Heart left ventricle (tissue), 16 donors: Measurements from ENCODE around the gene BICDL1. TPM values are rescaled to one million over a fixed set of nuclear protein-coding genes. Genes with fewer than 3 reads are reported as not detected.

Experiments used
- ATAC-seq, 4 donors: fragments of 200-7000 bp; cut with Tn5 transposase; one replicate each; pipeline ENCODE4 v1.9.1; 2020 to 2022; ENCODE audit warnings: moderate library complexity in 4 of 4, mild to moderate bottlenecking in 3 of 4, moderate number of reproducible peaks in 1 of 4
- DNase-seq, 5 donors: peaks; one replicate each; pipeline ENCODE4 v3.0.0-alpha.2; 2020
- H3K27ac ChIP-seq, 12 donors: fragments of 200-600 bp; sonication (generic) in 4 of 12; one replicate each; pipeline versions ENCODE4 v1.5.0 to v1.8.0; 2016 to 2022; ENCODE audit warnings: mild to moderate bottlenecking in 2 of 12
- H3K27me3 ChIP-seq, 9 donors: fragments of 200-600 bp; sonication (generic) in 2 of 9; one replicate each; pipeline versions ENCODE4 v1.5.1 to v1.8.0; 2016 to 2022; ENCODE audit warnings: mild to moderate bottlenecking in 3 of 9
- H3K36me3 ChIP-seq, 9 donors: fragments of 200-600 bp; sonication (generic) in 2 of 9; one replicate each; pipeline versions ENCODE4 v1.5.0 to v1.8.0; 2018 to 2022; ENCODE audit warnings: mild to moderate bottlenecking in 2 of 9
- H3K4me1 ChIP-seq, 12 donors: fragments of 200-600 bp; sonication (generic) in 4 of 12; one replicate each; pipeline versions ENCODE4 v1.5.0 to v1.8.0; 2016 to 2022; ENCODE audit warnings: mild to moderate bottlenecking in 3 of 12
- H3K4me3 ChIP-seq, 12 donors: fragments of 200-600 bp; sonication (generic) in 4 of 12; one replicate each; pipeline versions ENCODE4 v1.5.0 to v1.8.0; 2017 to 2022; ENCODE audit warnings: mild to moderate bottlenecking in 9 of 12, moderate library complexity in 4 of 12
- H3K9me3 ChIP-seq, 12 donors: fragments of 200-600 bp; sonication (generic) in 4 of 12; one replicate each; pipeline versions ENCODE4 v1.5.0 to v1.8.0; 2016 to 2022; ENCODE audit warnings: mild to moderate bottlenecking in 1 of 12
- CTCF ChIP-seq, 12 donors: fragments of 200-600 bp; sonication (generic) in 4 of 12; IDR thresholded peaks; one replicate each; pipeline versions ENCODE4 v1.5.0 to v1.8.0; 2018 to 2022; ENCODE audit warnings: antibody characterized with exemption in 12 of 12, mild to moderate bottlenecking in 5 of 12
- POLR2A ChIP-seq, 2 donors: fragments of 450-650 bp; IDR thresholded peaks; one replicate each; pipeline ENCODE4 v1.6.1; 2017; ENCODE audit warnings: antibody characterized with exemption in 2 of 2, mild to moderate bottlenecking in 2 of 2, moderate library complexity in 2 of 2
- WGBS, 4 donors: extraction: QIAGEN DNeasy Blood & Tissue Kit in 2 of 4; methylation state at CpG; one replicate each; pipeline versions ENCODE4 v1.1.5 to v1.1.7; 2013 to 2018; 5-methylcytosine and 5-hydroxymethylcytosine counted together
- intact Hi-C, 10 donors: fragments of 100-400 bp; cut with DNase I; formaldehyde crosslinking; loops; one replicate each; pipeline versions ENCODE4 v1.11.1 to v1.14.2; 2022
- polyA plus RNA-seq, 2 donors: library from polyadenylated mRNA; stranded (reverse); fragments of 200-250 nt; gene quantifications; one replicate each; pipeline ENCODE4 v1.2.3, GENCODE V29; 2013
- total RNA-seq, 9 donors: library from RNA; depleted of rRNA in 2 of 9; stranded (reverse); fragments of >200 nt in 2 of 9; fragmentation: NEBNext Ultra II Directional in 3 of 9; extraction: Animal tissue kit (Norgen Biotek cat#: 25700) in 3 of 9; gene quantifications; one replicate each; pipeline versions ENCODE4 v1.1.0 to v1.2.4, GENCODE V29; 2016 to 2023
- donor health status: ischemic (EF 13 %, LVEDD 7.1; RV severe dilation, severe dysfunction).
- donor health status: healthy with polysubstance abuse.
- donor health status: DM: no; HTN: yes; CAD: no.
- donor health status: DM: no; HTN: no; CAD: no.
- donor health status: ischemic (EF 25% LVEDD 6.9; RV normal size, moderate dysfunction).
- donor health status: ischemic (EF 25% LVEDD 5.7; RV mildly dilated, moderate dysfunction).
- donor health status: healthy.
- donor health status: DM: yes; HTN: yes; CAD: no.
- donor health status: ischemic (EF 35%, LVEDD 5.7; RV mildly dilated, moderate dysfunction).
- donor health status: nonischemic (EF 11% LVEDD 7.7; RV severe dilation, severe dysfunction).
- donor health status: DM: yes; HTN: yes; CAD: no.
- donor health status: PGD.
- donor health status: ischemic (EF 29% LVEDD 5.4; RV normal size, mild dysfunction).
- donor health status: nonischemic (EF 23%, LVEDD 6.1; RV moderate dilation, normal function).

The BICDL1 gene
- total and polyA plus RNA-seq, 11 donors, result 0.12 to 28.0 (median 0.30) TPM; not detected in 4

- no peaks in the 10 kb centered on the region for H3K27me3 ChIP-seq
- TF ChIP-seq CTCF (IDR thresholded peaks at IDR 0.05) (no peak), POLR2A (IDR thresholded peaks at IDR 0.05) (no peak)
- peaks cover 0 to 79% (median 44%) of the 10 kb centered on the region in 9 donors for H3K36me3 ChIP-seq
- DNase-seq, result peak in 1 of 5 donors; percentile 52
- 41 to 75% (median 65%) methylated on average over 8 to 9 of the region's 9 CpGs for WGBS, 4 donors
- peaks cover 0 to 17% (median 0%) of the 10 kb centered on the region in 12 donors for H3K4me1 ChIP-seq
- no peak overlapping the region for H3K4me3 ChIP-seq
- no peak overlapping the region for H3K27ac ChIP-seq
- peak in 2 of 4 donors; percentile 9 to 42 for ATAC-seq
- intact Hi-C loops, result no loop called here
- H3K9me3 ChIP-seq, result no peaks in the 10 kb centered on the region
Observed at GRCh38 chr12:120094485-120094884, 105.4 kb downstream of the BICDL1 start.

- peaks cover 0 to 25% (median 4%) of the 10 kb centered on the region in 12 donors for H3K4me1 ChIP-seq
- no peak for TF ChIP-seq CTCF (IDR thresholded peaks at IDR 0.05)
- no peak for TF ChIP-seq POLR2A (IDR thresholded peaks at IDR 0.05)
- intact Hi-C loops, result no loop called here
- 91 to 97% (median 95%) methylated on average over 5 to 13 of the region's 13 CpGs for WGBS, 4 donors
- peak in 1 of 5 donors; percentile 40 for DNase-seq
- H3K27ac ChIP-seq, result no peak overlapping the region
- no peak for ATAC-seq
- H3K27me3 ChIP-seq, result no peaks in the 10 kb centered on the region
- no peaks in the 10 kb centered on the region for H3K9me3 ChIP-seq
- peaks cover 0 to 87% (median 49%) of the 10 kb centered on the region in 9 donors for H3K36me3 ChIP-seq
- H3K4me3 ChIP-seq, result no peak overlapping the region
Observed at GRCh38 chr12:120095331-120095730, 106.3 kb downstream of the BICDL1 start.

GRCh38 chr12:120095736-120096135 lies 106.7 kb downstream of the BICDL1 start:
- peak in 3 of 5 donors; percentile 13 to 37 (median 20) for DNase-seq
- H3K4me3 ChIP-seq, result no peak overlapping the region
- WGBS, 4 donors, result 59 to 75% (median 66%) methylated on average over 8 of the region's 8 CpGs
- no peaks in the 10 kb centered on the region for H3K9me3 ChIP-seq
- ATAC-seq, result no peak
- peaks cover 0 to 29% (median 8%) of the 10 kb centered on the region in 12 donors for H3K4me1 ChIP-seq
- no peaks in the 10 kb centered on the region for H3K27me3 ChIP-seq
- intact Hi-C loops, result no loop called here
- H3K27ac ChIP-seq, result no peak overlapping the region
- peaks cover 0 to 91% (median 49%) of the 10 kb centered on the region in 9 donors for H3K36me3 ChIP-seq
- no peak for TF ChIP-seq POLR2A (IDR thresholded peaks at IDR 0.05)
- no peak for TF ChIP-seq CTCF (IDR thresholded peaks at IDR 0.05)

- no peak overlapping the region for H3K4me3 ChIP-seq
- WGBS, 4 donors, result 90 to 92% (median 91%) methylated on average over 34 of the region's 34 CpGs
- intact Hi-C loops, result no loop called here
- no peaks in the 10 kb centered on the region for H3K27me3 ChIP-seq
- TF ChIP-seq POLR2A (IDR thresholded peaks at IDR 0.05), result no peak
- TF ChIP-seq CTCF (IDR thresholded peaks at IDR 0.05), result no peak
- no peak for ATAC-seq
- H3K4me1 ChIP-seq, result peaks cover 0 to 39% (median 18%) of the 10 kb centered on the region in 12 donors
- peaks cover 0 to 96% (median 49%) of the 10 kb centered on the region in 9 donors for H3K36me3 ChIP-seq
- H3K9me3 ChIP-seq, result no peaks in the 10 kb centered on the region
- no peak overlapping the region for H3K27ac ChIP-seq
- DNase-seq, result peak in 1 of 5 donors; percentile 58
Observed at GRCh38 chr12:120096671-120097202, 107.7 kb downstream of the BICDL1 start.
